ENCODE results near the gene GPR162.

GRCh38 chr12:6783828-6784227, 37.8 kb upstream of the GPR162 start:
- TF ChIP-seq CTCF (IDR thresholded peaks at IDR 0.05) = no peak
- no peak for TF ChIP-seq POLR2A (IDR thresholded peaks at IDR 0.05)
